Measurements from ENCODE around the gene TBL2.
"Not testable (repeated sequence)": the region's sequence is repeated elsewhere in the genome, so short reads cannot be mapped to it uniquely, and the experiment has no call there.

The TBL2 gene, protein sequence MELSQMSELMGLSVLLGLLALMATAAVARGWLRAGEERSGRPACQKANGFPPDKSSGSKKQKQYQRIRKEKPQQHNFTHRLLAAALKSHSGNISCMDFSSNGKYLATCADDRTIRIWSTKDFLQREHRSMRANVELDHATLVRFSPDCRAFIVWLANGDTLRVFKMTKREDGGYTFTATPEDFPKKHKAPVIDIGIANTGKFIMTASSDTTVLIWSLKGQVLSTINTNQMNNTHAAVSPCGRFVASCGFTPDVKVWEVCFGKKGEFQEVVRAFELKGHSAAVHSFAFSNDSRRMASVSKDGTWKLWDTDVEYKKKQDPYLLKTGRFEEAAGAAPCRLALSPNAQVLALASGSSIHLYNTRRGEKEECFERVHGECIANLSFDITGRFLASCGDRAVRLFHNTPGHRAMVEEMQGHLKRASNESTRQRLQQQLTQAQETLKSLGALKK

DNA sequence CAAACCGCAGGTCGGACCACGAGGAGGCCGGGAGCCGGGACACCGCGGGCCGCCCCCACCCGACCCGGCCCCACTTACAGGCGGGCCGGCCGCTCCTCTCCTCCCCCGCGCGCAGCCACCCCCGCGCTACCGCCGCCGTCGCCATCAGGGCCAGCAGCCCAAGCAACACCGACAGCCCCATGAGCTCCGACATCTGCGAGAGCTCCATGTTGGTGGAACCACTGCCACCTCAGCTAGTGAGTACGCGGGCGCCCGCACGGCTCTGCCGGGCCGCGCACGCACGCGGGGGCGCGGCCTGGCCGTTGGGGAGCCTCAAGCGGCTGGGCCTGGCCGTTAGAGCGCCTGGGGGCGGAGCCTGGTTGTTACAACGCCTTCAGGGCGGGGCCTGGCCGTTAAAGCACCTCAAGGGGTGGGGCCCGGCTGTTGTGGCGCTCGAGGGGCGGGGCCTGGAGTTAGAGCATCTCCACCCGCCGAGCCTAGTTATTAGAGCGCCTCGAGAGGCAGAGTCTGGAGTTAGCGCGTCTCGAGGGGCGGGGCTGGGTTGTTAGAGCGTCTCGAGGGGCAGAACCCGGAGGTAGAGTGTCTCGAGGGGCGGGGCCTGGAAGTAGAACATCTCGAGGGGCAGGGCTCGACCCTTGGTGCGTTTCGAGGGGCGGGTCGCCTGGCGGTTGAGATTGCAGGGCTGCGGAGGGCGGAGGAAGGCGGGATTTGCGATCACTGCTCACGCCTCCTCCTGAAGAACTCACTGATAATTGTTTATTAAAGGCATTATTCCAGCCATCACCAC is at the start of gene TBL2:
TBL2 (minus strand) TSS at position 238 of the 787 bp plus-strand sequence; CDS start at position 208, 30 bp downstream.
- DNase-seq (ENCODE audit: low read depth), result peak; percentile 100

GRCh38 chr7:73626814-73627213 is 48.4 kb upstream of the TBL2 start:
- no peak for DNase-seq (ENCODE audit: low read depth)

- no peak for DNase-seq (ENCODE audit: low read depth)
Observed at GRCh38 chr7:73625276-73625675, 46.9 kb upstream of the TBL2 start.

DNA sequence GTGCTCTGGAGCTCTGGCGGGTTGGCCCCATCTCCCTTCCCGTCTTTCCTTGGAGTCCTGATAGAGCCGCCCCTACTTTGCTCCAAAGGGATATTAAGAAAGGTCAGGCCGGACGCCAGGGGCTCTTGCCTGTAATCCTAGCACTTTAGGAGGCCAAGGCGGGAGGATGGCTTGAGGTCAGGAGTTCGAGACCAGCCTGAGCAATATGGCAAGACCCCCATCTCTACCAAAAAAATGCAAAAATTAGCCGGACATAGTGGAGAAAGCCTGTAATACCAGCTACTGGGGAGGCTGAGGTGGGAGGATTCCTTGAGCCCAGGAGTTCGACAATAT is 46.3 kb upstream of the TBL2 start:
- no peak for DNase-seq (ENCODE audit: low read depth)

DNA sequence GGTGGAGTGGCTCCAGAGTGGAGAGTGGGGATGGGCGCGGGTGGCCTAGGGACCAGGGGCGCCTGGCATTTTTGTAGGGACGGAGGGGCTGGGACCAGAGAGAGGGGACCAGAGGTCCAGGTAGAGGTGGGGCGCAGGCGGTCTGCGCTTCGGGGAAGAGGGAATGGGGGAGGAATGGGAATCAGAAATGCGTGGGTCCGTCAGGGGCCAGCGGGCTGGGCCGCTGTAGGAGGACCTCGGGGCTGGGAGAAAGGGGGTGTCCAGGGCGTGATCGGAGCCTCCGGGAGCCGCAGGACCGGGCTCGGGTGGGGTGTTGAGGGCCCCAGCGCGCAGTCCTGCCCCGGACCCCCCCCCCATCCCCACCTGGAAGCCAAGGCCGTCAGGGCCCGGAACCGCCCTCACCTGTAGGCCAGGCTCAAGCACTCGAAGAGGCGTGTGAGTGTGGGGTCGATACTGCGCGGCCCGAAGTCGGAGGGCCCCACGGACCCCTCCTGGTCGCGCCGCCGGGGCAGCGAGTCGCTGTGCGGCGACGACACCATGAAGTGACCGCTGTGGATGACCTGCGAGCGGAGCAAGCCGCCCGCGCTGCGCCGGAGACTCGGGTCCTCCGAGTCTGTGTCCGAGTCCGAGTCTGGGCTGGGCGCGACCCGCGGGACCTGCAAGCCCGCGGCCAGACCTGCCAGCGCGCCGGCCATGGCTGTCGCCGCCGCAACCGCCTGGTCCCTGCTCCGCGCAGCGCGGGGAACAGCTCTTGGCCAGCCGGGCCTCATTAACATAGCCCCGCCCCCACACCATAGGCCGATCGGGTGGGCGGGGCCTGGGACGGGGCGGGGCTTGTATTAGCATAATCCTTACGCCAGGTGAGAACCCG is 45.7 kb upstream of the TBL2 start, which contains the start of gene MLXIPL:
MLXIPL (minus strand) TSS at position 725 of the 871 bp plus-strand sequence; CDS start at position 695, 30 bp downstream.
- DNase-seq (ENCODE audit: low read depth), result peak; percentile 60

DNA sequence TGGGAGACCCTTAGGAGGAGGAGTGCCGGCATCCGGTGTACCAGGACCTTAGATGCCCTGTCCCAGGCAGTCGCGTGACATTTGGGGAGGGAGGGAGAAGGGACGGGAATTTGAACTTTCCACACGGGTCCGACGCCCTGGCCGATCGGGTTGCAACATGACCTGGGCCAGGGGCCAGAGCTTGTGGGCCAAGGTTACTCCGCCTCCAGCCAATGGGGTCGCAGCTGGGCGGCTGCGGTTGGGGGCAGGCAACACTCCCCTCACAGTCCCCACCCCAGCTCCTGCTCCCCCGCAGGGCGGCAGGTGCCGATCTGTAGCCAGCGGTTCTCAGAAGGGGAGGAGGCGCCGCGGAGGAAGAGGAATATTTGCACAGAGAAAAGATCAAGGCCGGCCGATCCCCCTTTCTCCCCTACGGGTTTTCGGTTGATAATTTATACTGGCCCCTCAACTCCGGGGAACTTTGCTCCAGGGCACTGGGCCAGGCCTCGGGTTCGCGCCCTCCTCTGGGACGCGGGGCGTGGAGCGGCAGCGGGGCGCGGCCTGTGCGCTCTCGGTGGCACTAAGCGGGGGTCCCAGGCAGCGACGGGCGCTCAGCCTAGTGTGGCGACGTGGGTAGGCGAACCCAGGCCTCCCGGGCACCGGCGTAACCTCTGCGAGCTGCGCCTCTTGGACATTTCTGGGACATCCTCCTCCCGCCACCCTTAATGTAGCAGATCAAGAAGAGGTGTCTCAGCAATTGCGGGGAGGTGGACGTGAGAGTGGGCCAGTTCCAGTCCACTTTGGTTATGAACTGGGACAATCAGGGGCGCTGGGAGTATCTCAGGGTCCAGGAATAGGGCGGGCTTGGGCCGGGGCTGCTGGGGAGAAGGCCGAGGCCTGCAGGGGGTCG is 44.8 kb upstream of the TBL2 start:
- no peak for DNase-seq (ENCODE audit: low read depth)

DNA sequence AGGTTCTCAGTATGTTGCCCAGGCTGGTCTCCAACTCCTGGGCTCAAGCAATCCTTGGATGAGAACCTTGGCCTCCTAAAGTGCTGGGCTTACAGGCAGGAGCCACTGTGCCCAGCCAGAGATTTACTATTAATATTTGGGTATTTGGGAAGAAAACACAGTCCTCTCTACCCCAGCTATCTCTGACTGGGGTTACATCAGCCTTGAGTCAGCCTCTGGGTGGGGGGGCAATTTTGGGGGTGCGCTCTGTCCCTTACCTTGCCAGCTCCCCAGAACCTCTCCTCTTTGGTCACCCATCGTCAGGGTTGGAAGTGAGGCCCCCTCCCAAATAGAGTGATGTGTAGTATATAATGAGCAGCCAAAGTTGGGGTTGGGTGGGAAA is 44.1 kb upstream of the TBL2 start:
- no peak for DNase-seq (ENCODE audit: low read depth)

- no peak for DNase-seq (ENCODE audit: low read depth)
Observed at GRCh38 chr7:73621168-73622063, 43.0 kb upstream of the TBL2 start.

GRCh38 chr7:73619394-73619793 is 41.0 kb upstream of the TBL2 start:
- not testable (repeated sequence) for DNase-seq (ENCODE audit: low read depth)

GRCh38 chr7:73618538-73618937 is 40.2 kb upstream of the TBL2 start:
- DNase-seq (ENCODE audit: low read depth), result no peak

GRCh38 chr7:73617520-73617919 is 39.1 kb upstream of the TBL2 start:
- DNase-seq (ENCODE audit: low read depth), result not testable (repeated sequence)

DNA sequence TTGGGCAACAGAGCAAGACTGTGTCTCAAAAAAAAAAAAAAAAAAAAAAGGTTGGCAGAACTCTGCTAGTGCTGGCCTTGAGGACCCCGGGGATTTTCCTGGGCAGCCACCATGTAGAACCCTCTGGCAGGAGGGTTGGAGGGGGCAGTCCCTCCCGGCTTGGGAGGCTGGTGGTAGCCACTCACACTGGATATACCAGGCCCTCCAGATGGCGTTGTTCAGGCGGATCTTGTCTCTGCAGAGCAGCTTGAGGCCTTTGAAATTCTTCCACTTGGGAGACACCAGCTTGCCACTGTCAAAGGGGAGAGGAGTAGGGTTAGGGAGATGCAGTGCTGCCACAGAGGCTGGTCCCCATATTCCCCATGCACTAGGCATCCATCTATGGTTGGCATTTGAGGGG is 37.5 kb upstream of the TBL2 start:
- no peak for DNase-seq (ENCODE audit: low read depth)

- DNase-seq (ENCODE audit: low read depth), result not testable (repeated sequence)
Observed at GRCh38 chr7:73614937-73615336, 36.6 kb upstream of the TBL2 start.

- DNase-seq (ENCODE audit: low read depth), result no peak
Observed at GRCh38 chr7:73613954-73614735, 35.8 kb upstream of the TBL2 start.

DNA sequence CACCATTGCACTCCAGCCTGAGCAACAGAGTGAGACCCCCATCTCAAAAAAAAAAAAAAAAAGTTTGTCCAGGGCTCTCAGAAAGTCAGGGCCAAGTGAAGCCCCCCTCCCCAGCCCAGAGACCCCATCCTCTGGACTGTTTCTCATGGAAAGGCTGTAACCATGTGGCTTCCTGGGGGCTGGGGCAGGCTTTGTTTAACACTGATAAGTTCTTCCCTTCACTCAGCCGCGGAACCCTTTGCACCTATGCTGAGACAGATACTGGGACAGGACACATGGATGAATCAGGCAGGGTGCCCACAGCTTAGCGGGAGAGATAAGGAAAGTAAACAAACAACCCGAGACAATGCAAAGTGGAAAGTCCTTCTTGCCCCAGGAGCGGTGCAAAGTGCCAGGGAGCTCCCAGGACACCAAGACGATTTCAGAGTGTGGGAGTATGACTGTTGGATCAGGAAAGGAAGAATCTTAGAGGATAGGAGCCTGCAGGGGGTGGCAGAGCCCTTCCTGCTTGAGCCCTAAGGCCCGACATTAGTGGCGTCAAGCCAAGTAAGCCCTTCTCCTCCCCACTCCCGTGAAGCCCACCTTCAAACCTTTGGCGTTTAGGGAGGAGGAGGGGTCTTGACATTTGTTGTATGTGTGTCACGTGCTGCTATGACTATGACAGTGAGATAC is 34.4 kb upstream of the TBL2 start:
- DNase-seq (ENCODE audit: low read depth), result no peak

- no peak for DNase-seq (ENCODE audit: low read depth)
Observed at GRCh38 chr7:73611017-73611555, 32.7 kb upstream of the TBL2 start.

GRCh38 chr7:73610105-73610504 is 31.7 kb upstream of the TBL2 start:
- DNase-seq (ENCODE audit: low read depth), result no peak

- not testable (repeated sequence) for DNase-seq (ENCODE audit: low read depth)
Observed at GRCh38 chr7:73607692-73607983, 29.3 kb upstream of the TBL2 start.

Measured in activated T-cell treated with anti-CD3 and anti-CD28 coated beads for 48 hours (primary cell).